Fibroblast of pulmonary artery (primary cell): ENCODE results near the gene CPNE8.

Source experiments
- DNase-seq: peaks from one replicate; pipeline ENCODE4 v3.0.0-alpha.2; 2010; ENCODE audit warnings: low read depth
- H3K4me3 ChIP-seq: replicated peaks from 2 replicates; pipeline ENCODE4 v1.5.1; 2011; ENCODE audit warnings: low read depth, mild to moderate bottlenecking, control low read depth, low read length, moderate library complexity
- TF ChIP-seq, protein P1 (sequence below): IDR thresholded peaks from 2 replicates; pipeline ENCODE4 v1.5.1; 2011; ENCODE audit warnings: mild to moderate bottlenecking, control low read depth, low read length, inconsistent platforms; ENCODE audit errors: missing control alignments

CPNE8 gene

DNA sequence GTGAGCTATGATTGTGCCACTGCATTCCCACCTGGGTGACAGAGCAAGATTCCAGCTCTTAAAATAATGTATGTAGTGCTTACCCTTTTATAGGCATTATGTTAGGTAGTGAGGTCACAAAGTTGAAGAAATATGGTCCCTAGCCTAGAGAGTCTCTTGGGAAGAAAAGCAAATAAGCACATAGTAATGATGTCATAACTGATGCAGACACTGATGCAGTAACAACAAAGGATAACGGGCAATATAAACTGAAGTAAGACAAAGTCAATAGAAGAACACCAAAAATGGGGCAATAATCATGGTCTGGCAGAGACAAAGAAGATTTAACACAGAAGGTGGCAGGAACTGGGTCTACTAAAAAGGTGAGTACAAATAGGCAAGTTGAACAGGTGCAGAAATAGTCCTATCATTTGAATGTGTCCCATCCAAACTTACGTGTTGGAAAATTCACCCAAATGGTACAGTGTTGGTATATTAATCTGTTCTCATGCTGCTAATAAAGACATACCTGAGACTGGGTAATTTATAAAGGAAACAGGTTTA is 93.5 kb downstream of the CPNE8 start:
- no peak overlapping the region for H3K4me3 ChIP-seq
- TF ChIP-seq, protein P1, sequence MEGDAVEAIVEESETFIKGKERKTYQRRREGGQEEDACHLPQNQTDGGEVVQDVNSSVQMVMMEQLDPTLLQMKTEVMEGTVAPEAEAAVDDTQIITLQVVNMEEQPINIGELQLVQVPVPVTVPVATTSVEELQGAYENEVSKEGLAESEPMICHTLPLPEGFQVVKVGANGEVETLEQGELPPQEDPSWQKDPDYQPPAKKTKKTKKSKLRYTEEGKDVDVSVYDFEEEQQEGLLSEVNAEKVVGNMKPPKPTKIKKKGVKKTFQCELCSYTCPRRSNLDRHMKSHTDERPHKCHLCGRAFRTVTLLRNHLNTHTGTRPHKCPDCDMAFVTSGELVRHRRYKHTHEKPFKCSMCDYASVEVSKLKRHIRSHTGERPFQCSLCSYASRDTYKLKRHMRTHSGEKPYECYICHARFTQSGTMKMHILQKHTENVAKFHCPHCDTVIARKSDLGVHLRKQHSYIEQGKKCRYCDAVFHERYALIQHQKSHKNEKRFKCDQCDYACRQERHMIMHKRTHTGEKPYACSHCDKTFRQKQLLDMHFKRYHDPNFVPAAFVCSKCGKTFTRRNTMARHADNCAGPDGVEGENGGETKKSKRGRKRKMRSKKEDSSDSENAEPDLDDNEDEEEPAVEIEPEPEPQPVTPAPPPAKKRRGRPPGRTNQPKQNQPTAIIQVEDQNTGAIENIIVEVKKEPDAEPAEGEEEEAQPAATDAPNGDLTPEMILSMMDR, result no peak
- DNase-seq, result no peak

DNA sequence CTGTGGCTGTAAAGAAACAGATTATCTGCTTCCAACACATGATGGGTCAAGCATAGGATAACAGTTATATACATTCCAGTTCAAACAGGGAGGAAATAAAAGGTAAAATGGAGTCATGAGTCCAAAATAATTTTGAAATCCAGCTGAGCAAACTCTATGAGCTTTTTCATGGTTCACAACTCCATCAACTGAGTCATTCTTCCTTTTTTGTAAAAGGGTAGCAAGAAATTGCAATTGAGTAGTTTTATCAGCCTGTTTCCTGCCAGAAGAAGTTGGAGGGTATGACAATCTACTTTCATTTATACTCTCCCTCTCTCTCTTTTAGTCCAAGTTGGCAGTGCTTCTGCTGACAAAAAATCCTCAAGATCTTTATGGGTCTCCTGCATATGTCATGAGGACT is 95.6 kb downstream of the CPNE8 start:
- no peak overlapping the region for H3K4me3 ChIP-seq
- DNase-seq, result peak; percentile 13
- TF ChIP-seq, protein P1, result no peak

DNA sequence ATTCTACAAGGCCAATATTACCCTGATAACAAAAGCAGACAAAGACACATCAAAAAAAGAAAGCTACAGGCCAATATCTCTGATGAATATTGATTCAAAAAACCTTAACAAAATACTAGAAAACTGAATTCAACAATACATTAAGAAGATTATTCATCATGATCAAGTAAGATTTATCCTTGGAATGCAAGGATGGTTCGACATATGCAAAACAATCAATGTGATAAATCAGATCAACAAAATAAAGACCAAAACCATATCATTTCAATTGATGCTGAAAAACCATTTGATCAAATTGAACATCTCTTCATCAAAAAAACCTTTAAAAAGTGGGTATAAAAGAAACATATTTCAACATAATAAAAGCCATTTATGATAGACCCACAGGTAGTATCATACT is 117.3 kb downstream of the CPNE8 start:
- no peak for DNase-seq
- TF ChIP-seq, protein P1, result no peak
- H3K4me3 ChIP-seq, result no peak overlapping the region

DNA sequence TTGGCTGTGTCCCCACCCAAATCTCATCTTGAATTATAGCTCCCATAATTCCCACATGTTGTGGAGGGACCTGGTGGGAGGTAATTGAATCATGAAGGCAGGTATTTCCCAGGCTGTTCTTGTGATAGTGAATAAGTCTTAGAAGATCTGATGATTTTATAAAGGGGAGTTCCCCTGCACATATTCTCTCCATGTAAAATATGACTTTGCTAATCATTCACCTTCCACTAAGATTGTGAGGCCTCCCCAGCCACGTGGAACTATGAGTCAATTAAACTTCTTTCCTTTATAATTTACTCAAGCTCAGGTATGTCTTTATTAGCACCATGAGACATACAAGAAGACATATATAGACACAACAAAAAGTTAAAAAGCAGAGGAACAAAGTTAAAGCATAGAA is 120.0 kb downstream of the CPNE8 start:
- TF ChIP-seq, protein P1, result no peak
- no peak overlapping the region for H3K4me3 ChIP-seq
- no peak for DNase-seq

DNA sequence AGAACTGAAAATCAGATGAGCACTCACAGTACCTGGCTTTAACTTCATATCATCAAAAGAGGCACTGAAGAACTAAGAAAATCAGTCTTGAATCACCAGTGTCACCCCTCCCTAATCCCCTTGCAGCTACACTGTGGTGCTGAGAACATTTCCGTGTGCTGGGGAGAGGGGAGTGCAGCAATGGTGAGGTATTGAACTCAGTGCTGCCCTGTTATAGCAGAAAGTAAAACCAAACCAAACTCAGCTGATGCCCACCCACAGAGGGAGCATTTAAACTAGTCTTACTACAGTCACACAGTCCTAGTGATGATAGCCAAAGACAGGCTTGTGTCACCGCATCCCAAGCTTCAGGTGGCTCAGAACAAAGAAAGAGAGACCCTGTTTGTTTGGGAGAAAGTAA is 122.1 kb downstream of the CPNE8 start:
- TF ChIP-seq, protein P1, result no peak
- DNase-seq, result no peak
- no peak overlapping the region for H3K4me3 ChIP-seq

DNA sequence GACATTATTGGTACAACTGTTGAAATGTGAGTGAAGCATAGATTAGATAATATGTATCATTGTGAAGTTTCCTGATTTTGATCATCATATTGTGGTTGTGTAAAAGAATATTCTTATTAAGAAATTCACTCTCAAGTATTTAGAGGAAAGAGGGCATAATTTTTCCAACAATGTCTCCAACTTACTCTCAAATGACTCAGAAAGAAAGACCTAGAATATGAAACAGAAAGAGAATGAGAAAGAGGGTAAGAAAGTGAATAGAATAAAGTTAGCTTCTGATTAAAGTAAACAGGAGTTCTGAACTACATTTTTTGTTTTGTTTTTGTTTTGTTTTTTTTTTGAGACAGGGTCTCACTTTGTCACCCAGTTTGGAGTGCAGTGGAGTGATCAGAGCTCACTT is 123.0 kb downstream of the CPNE8 start:
- TF ChIP-seq, protein P1, result no peak
- no peak overlapping the region for H3K4me3 ChIP-seq
- DNase-seq, result no peak

DNA sequence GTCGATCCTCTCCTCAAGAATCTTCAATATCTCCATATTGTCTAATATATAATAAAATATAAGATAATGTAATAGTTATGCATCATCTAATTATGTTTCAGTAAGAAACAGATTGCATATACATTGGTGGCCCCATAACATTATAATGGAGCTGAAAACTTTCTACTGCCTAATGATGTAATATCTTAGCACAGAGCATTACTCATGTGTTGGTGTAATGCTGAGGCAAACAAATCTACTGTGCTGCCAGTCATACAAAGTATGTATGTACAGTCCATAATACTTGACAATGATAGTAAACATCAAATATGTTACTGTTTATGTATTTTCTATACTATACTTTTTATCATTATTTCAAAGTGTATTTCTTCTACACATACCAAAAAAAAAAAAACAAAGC is 128.7 kb downstream of the CPNE8 start:
- H3K4me3 ChIP-seq, result no peak overlapping the region

More for the DNA sequence above, 128.7 kb downstream of the CPNE8 start:
- DNase-seq, result peak; percentile 9
- TF ChIP-seq, protein P1, result no peak
